SHP77 (cell line): ENCODE results near the gene GMEB1.
A peak's percentile ranks its signal among the peaks of the same experiment; 100 is the strongest.
"Not testable (repeated sequence)": the region's sequence is repeated elsewhere in the genome, so short reads cannot be mapped to it uniquely, and the experiment has no call there.

Experiments used
- DNase-seq, 2 experiments: peaks; one replicate each; lab custom pipeline; 2025; lab: John Stamatoyannopoulos, UW

The GMEB1 gene

GRCh38 chr1:28672971-28673370 lies 4.4 kb downstream of the GMEB1 start:
- not testable (repeated sequence) for DNase-seq

- no peak for DNase-seq
Measured at GRCh38 chr1:28675924-28676257, 7.3 kb downstream of the GMEB1 start.

GRCh38 chr1:28680151-28680550 lies 11.6 kb downstream of the GMEB1 start:
- no peak for DNase-seq

- DNase-seq, result no peak
Measured at GRCh38 chr1:28682840-28683239, 14.3 kb downstream of the GMEB1 start.

GRCh38 chr1:28684937-28685336 lies 16.4 kb downstream of the GMEB1 start:
- DNase-seq, result no peak

- not testable (repeated sequence) for DNase-seq
Measured at GRCh38 chr1:28691627-28692026, 23.0 kb downstream of the GMEB1 start.

GRCh38 chr1:28703629-28704028 lies 35.0 kb downstream of the GMEB1 start:
- no peak for DNase-seq

- DNase-seq, result no peak
Measured at GRCh38 chr1:28716336-28716735, 47.8 kb downstream of the GMEB1 start.

- no peak for DNase-seq
Measured at GRCh38 chr1:28718166-28718565, 49.6 kb downstream of the GMEB1 start.

- no peak for DNase-seq
Measured at GRCh38 chr1:28718586-28719331, 50.2 kb downstream of the GMEB1 start.

- DNase-seq, result no peak
Measured at GRCh38 chr1:28719332-28719619, 50.7 kb downstream of the GMEB1 start.

GRCh38 chr1:28720376-28720775 lies 51.8 kb downstream of the GMEB1 start:
- DNase-seq, result no peak

GRCh38 chr1:28721927-28722326 lies 53.3 kb downstream of the GMEB1 start:
- not testable (repeated sequence) for DNase-seq

GRCh38 chr1:28725365-28725764 lies 56.8 kb downstream of the GMEB1 start:
- DNase-seq, result not testable (repeated sequence)

GRCh38 chr1:28735961-28736449 lies 67.4 kb downstream of the GMEB1 start:
- DNase-seq, result no peak

- DNase-seq, result peak; percentile 96 to 97
Measured at GRCh38 chr1:28736450-28737306, 68.1 kb downstream of the GMEB1 start, which contains the start of gene YTHDF2. TSS of gene YTHDF2 (plus strand) at chr1:28736940. CDS start at chr1:28737121, 181 bp downstream.

GRCh38 chr1:28737307-28738132 lies 68.9 kb downstream of the GMEB1 start:
- peak; percentile 28 to 31 for DNase-seq

- no peak for DNase-seq
Measured at GRCh38 chr1:28740118-28740517, 71.5 kb downstream of the GMEB1 start.

- DNase-seq, result no peak
Measured at GRCh38 chr1:28744184-28744583, 75.6 kb downstream of the GMEB1 start.

GRCh38 chr1:28745653-28746173 lies 77.1 kb downstream of the GMEB1 start:
- DNase-seq, result no peak

- DNase-seq, result no peak
Measured at GRCh38 chr1:28750330-28750729, 81.7 kb downstream of the GMEB1 start.

- DNase-seq, result not testable (repeated sequence)
Measured at GRCh38 chr1:28750771-28751294, 82.2 kb downstream of the GMEB1 start.
